PC-9 (cell line): Measurements from ENCODE around the gene DOCK1. TPM values are rescaled to one million over a fixed set of nuclear protein-coding genes. Genes with fewer than 3 reads are reported as not detected.

Experiments used
- BruUV-seq: library from RNA; stranded (reverse); fragments of 400-500 nt; replicated peaks from 2 replicates; lab custom pipeline; 2021; lab: Mats Ljungman, UMichigan
- CTCF ChIA-PET: fragments of 300-600 bp; sonication (Branson Sonifier 250); formaldehyde crosslinking; loops from one replicate; lab custom pipeline; 2022; ENCODE audit warnings: antibody characterized with exemption; lab: Charles Lee
- POLR2A ChIA-PET: fragments of 300-600 bp; sonication (Branson Sonifier 250); formaldehyde crosslinking; loops from one replicate; lab custom pipeline; 2022; ENCODE audit warnings: antibody characterized with exemption; ENCODE audit not compliant: unreplicated experiment; lab: Charles Lee
- DNase-seq, 2 experiments: peaks; one replicate each; pipeline versions ENCODE4 v3.0.0 to v3.0.0-alpha.2; 2015 to 2022; ENCODE audit warnings: mixed read lengths in 1 of 2
- H2AFZ ChIP-seq: fragments of 200-600 bp; sonication (generic); 2 replicates; pipeline ENCODE4 v1.8.1; 2017; ENCODE audit warnings: antibody characterized with exemption
- H3F3A ChIP-seq: fragments of 200-600 bp; sonication (generic); 2 replicates; pipeline ENCODE4 v1.8.1; 2017; ENCODE audit warnings: antibody characterized with exemption, mild to moderate bottlenecking, low read depth; ENCODE audit not compliant: insufficient read depth
- H3K27ac ChIP-seq: fragments of 200-600 bp; sonication (generic); 2 replicates; pipeline ENCODE4 v1.6.1; 2016; ENCODE audit warnings: mixed run types
- H3K27me3 ChIP-seq: fragments of 200-600 bp; sonication (generic); 2 replicates; pipeline ENCODE4 v1.6.1; 2016; ENCODE audit warnings: low read depth, mixed run types; ENCODE audit not compliant: insufficient read depth
- H3K36me3 ChIP-seq: fragments of 200-600 bp; sonication (generic); 2 replicates; pipeline ENCODE4 v1.6.1; 2016; ENCODE audit warnings: low read depth, mixed run types
- H3K4me1 ChIP-seq: fragments of 200-600 bp; sonication (generic); replicated peaks from 2 replicates; pipeline ENCODE4 v1.6.1; 2016; ENCODE audit warnings: mixed run types; ENCODE audit not compliant: insufficient read depth
- H3K4me2 ChIP-seq: fragments of 200-600 bp; sonication (generic); 2 replicates; pipeline ENCODE4 v1.6.1; 2017; ENCODE audit warnings: mixed run types
- H3K4me3 ChIP-seq: fragments of 200-600 bp; sonication (generic); 2 replicates; pipeline ENCODE4 v1.6.1; 2016; ENCODE audit warnings: mixed run types
- H3K79me2 ChIP-seq: fragments of 200-600 bp; sonication (generic); 2 replicates; pipeline ENCODE4 v1.6.1; 2017; ENCODE audit warnings: low read depth, mixed run types
- H3K9me2 ChIP-seq: fragments of 200-600 bp; sonication (generic); 2 replicates; pipeline ENCODE4 v1.8.1; 2017; ENCODE audit warnings: mild to moderate bottlenecking; ENCODE audit not compliant: insufficient read depth
- H3K9me3 ChIP-seq: fragments of 200-600 bp; sonication (generic); 2 replicates; pipeline ENCODE4 v1.8.1; 2016; ENCODE audit warnings: low read depth; ENCODE audit not compliant: insufficient read depth
- H4K20me1 ChIP-seq: fragments of 200-600 bp; sonication (generic); 2 replicates; pipeline ENCODE4 v1.8.1; 2017; ENCODE audit not compliant: insufficient read depth
- CTCF ChIP-seq: fragments of 200-600 bp; sonication (generic); conservative IDR thresholded peaks from 2 replicates; pipeline ENCODE4 v1.6.1; 2017; ENCODE audit warnings: mixed run types, antibody characterized with exemption, mild to moderate bottlenecking, moderate library complexity
- EZH2 ChIP-seq: fragments of 200-600 bp; sonication (generic); IDR thresholded peaks from 2 replicates; pipeline ENCODE4 v1.8.0; 2017; ENCODE audit warnings: antibody characterized with exemption, low read depth
- intact Hi-C: fragments of 100-400 bp; cut with micrococcal nuclease; formaldehyde crosslinking; loops from one replicate; pipeline ENCODE4 v1.10.0; 2022; ENCODE audit not compliant: unreplicated experiment
- total RNA-seq: library from RNA; stranded (reverse); gene quantifications from 2 replicates; pipeline ENCODE4 v1.2.3, GENCODE V29; 2021

The DOCK1 gene
- total RNA-seq, 1 experiment from 2014 or later = 24.8 TPM

- ChIA-PET POLR2A (no interaction called here), CTCF (no interaction called here)
- DNase-seq = peak in 1 of 2 experiments; percentile 1
- no TSS peak for BruUV-seq
- Histone ChIP-seq H3K36me3 (no peaks in the 10 kb centered on the region), H2AFZ (no peak overlapping the region), H3K4me1 (no peaks in the 10 kb centered on the region), H3K4me2 (no peak overlapping the region), H4K20me1 (no peaks in the 10 kb centered on the region), H3F3A (no peaks in the 10 kb centered on the region), H3K9me2 (no peaks in the 10 kb centered on the region), H3K79me2 (no peaks in the 10 kb centered on the region), H3K27me3 (no peaks in the 10 kb centered on the region), H3K27ac (no peak overlapping the region), H3K4me3 (no peak overlapping the region), H3K9me3 (no peaks in the 10 kb centered on the region)
- TF ChIP-seq EZH2 (no peak), CTCF (peak; percentile 50)
- intact Hi-C loops = no loop called here
Observed at GRCh38 chr10:127243490-127244272, 338.5 kb downstream of the DOCK1 start.

GRCh38 chr10:127245456-127245855, 340.2 kb downstream of the DOCK1 start:
- intact Hi-C loops = no loop called here
- H3K4me3 ChIP-seq = no peak overlapping the region
- H3K27me3 ChIP-seq = no peaks in the 10 kb centered on the region
- ChIA-PET CTCF (no interaction called here), POLR2A (no interaction called here)
- H3K4me2 ChIP-seq = no peak overlapping the region
- H2AFZ ChIP-seq = no peak overlapping the region
- TF ChIP-seq EZH2 = no peak
- no peak for TF ChIP-seq CTCF
- H3K9me3 ChIP-seq = no peaks in the 10 kb centered on the region
- no peaks in the 10 kb centered on the region for H3K9me2 ChIP-seq
- BruUV-seq = no TSS peak
- no peak overlapping the region for H3K27ac ChIP-seq
- no peaks in the 10 kb centered on the region for H3K36me3 ChIP-seq
- no peaks in the 10 kb centered on the region for H3K4me1 ChIP-seq
- no peaks in the 10 kb centered on the region for H4K20me1 ChIP-seq
- no peaks in the 10 kb centered on the region for H3F3A ChIP-seq
- no peaks in the 10 kb centered on the region for H3K79me2 ChIP-seq
- no peak for DNase-seq

- ChIA-PET POLR2A (no interaction called here), CTCF (no interaction called here)
- H3K27me3 ChIP-seq = no peaks in the 10 kb centered on the region
- no TSS peak for BruUV-seq
- no peak for DNase-seq
- H3K4me1 ChIP-seq = no peaks in the 10 kb centered on the region
- H3K9me2 ChIP-seq = no peaks in the 10 kb centered on the region
- H3K27ac ChIP-seq = no peak overlapping the region
- H3K79me2 ChIP-seq = no peaks in the 10 kb centered on the region
- no peak overlapping the region for H2AFZ ChIP-seq
- no peak overlapping the region for H3K4me2 ChIP-seq
- intact Hi-C loops = no loop called here
- H3K4me3 ChIP-seq = no peak overlapping the region
- no peaks in the 10 kb centered on the region for H3F3A ChIP-seq
- TF ChIP-seq EZH2 (no peak), CTCF (no peak)
- no peaks in the 10 kb centered on the region for H4K20me1 ChIP-seq
- no peaks in the 10 kb centered on the region for H3K36me3 ChIP-seq
- H3K9me3 ChIP-seq = no peaks in the 10 kb centered on the region
Observed at GRCh38 chr10:127250031-127250430, 344.8 kb downstream of the DOCK1 start.
